Upper lobe of left lung (tissue), 6 donors: ENCODE measurements around the gene COG3. TPM values are rescaled to one million over a fixed set of nuclear protein-coding genes. Genes with fewer than 3 reads are reported as not detected.
"Not testable (repeated sequence)": the region's sequence is repeated elsewhere in the genome, so short reads cannot be mapped to it uniquely, and the experiment has no call there.

ENCODE experiments used
- ATAC-seq, 2 donors: fragments of 200-7000 bp; cut with Tn5 transposase; one replicate each; pipeline ENCODE4 v1.9.1; 2022; ENCODE audit warnings: mild to moderate bottlenecking in 2 of 2, moderate library complexity in 2 of 2; ENCODE audit not compliant: low FRiP score in 2 of 2
- DNase-seq, 2 donors: peaks; one replicate each; pipeline ENCODE4 v3.0.0-alpha.2; 2019 to 2020
- H3K27ac ChIP-seq, 4 donors: fragments of 200-600 bp; sonication (generic); one replicate each; pipeline ENCODE4 v1.5.1; 2016 to 2019
- H3K27me3 ChIP-seq, 4 donors: fragments of 200-600 bp; sonication (generic); one replicate each; pipeline ENCODE4 v1.5.1; 2017 to 2019
- H3K36me3 ChIP-seq, 4 donors: fragments of 200-600 bp; sonication (generic); one replicate each; pipeline ENCODE4 v1.5.1; 2016 to 2019
- H3K4me1 ChIP-seq, 4 donors: fragments of 200-600 bp; sonication (generic); one replicate each; pipeline ENCODE4 v1.5.1; 2018 to 2019
- H3K4me3 ChIP-seq, 4 donors: fragments of 200-600 bp; sonication (generic); one replicate each; pipeline ENCODE4 v1.5.1; 2017 to 2019; ENCODE audit warnings: mild to moderate bottlenecking in 2 of 4, moderate library complexity in 1 of 4
- H3K9me3 ChIP-seq, 4 donors: fragments of 200-600 bp; sonication (generic); one replicate each; pipeline ENCODE4 v1.5.1; 2018 to 2019
- CTCF ChIP-seq, 6 experiments: fragments of 450-650 bp in 4 of 6; fragments of 200-600 bp in 2 of 6; sonication (generic) in 2 of 6; IDR thresholded peaks; one replicate each; pipeline ENCODE4 v1.5.1; 2016 to 2019; ENCODE audit warnings: antibody characterized with exemption in 6 of 6
- EP300 ChIP-seq, 4 donors: sonication (generic); formaldehyde crosslinking; IDR thresholded peaks; one replicate each; pipeline ENCODE4 v1.5.1; 2017; ENCODE audit warnings: antibody characterized with exemption in 4 of 4, control low read depth in 2 of 4
- POLR2A ChIP-seq, 4 donors: fragments of 450-650 bp; IDR thresholded peaks; one replicate each; pipeline ENCODE4 v1.5.1; 2016 to 2017; ENCODE audit warnings: antibody characterized with exemption in 4 of 4, mild to moderate bottlenecking in 2 of 4
- POLR2AphosphoS5 ChIP-seq, 2 donors: sonication (generic); formaldehyde crosslinking; IDR thresholded peaks; one replicate each; pipeline ENCODE4 v1.5.1; 2017; ENCODE audit warnings: antibody characterized with exemption in 2 of 2
- WGBS, 2 donors: methylation state at CpG; one replicate each; pipeline ENCODE4 v1.1.5; 2017 to 2018; 5-methylcytosine and 5-hydroxymethylcytosine counted together
- total RNA-seq, 6 donors: library from RNA; depleted of rRNA in 4 of 6; stranded (reverse); fragments of >200 nt in 4 of 6; gene quantifications; one replicate each; pipeline versions ENCODE4 v1.1.0 to v1.2.1, GENCODE V29; 2016 to 2021
- donor health status: DM: no; HTN: no; CAD: no; lungs with moderate emphysema.
- donor health status: DM: no; HTN: yes; CAD: no; lungs with severe emphysema.

COG3 gene
- total RNA-seq, result 10 to 100 TPM; 20.5 to 48.2 (median 38.8) TPM

DNA sequence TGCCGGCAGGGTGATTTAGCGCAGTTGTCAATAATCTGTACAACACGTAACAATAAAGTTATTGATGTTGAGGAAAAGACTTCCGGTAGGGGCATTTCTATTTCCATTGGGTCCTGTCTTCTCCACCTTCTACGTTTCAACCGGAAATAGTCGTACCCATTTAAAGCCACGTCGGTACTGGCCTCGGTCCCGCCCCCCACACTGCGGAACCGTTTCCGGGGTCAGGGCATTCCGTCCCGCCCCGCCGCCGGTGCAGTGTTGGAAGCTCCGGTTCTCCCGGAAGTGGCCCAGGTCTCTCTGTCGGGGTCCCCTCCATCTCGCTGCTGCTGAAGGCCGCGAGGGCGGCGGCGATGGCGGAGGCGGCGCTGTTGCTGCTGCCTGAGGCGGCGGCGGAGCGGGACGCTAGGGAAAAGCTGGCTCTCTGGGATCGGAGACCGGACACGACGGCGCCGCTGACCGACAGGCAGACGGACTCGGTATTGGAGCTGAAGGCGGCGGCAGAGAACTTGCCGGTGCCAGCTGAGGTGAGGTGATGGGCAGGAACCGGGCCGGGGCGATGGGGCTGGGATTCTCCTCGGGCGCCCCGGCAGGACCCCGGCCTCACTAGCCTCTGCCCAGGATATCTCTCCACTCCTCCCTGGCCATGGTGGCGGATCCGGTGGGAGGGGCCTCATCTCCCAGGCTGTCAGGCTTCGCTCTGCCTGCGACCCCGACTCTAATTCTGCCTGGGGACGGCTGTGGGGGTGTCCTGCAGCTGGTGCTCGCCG lies at the start of gene COG3:
Gene COG3 (plus strand): TSS at position 253 of the 767 bp plus-strand sequence. CDS start 98 bp downstream, at position 351.
- no peaks in the 10 kb centered on the region for H3K36me3 ChIP-seq
- WGBS, 2 donors, result 0 to 1% methylated on average over 22 to 50 of the region's 63 CpGs
- H3K4me1 ChIP-seq, result peaks cover 35 to 41% (median 39%) of the 10 kb centered on the region in 4 donors
- H3K9me3 ChIP-seq, result no peaks in the 10 kb centered on the region
- TF ChIP-seq EP300 (IDR thresholded peaks at IDR 0.05), result no peak
- TF ChIP-seq CTCF (IDR thresholded peaks at IDR 0.05), result peak in 3 of 6 experiments; percentile 4 to 73 (median 58)
- peak in 3 of 4 donors; percentile 53 to 85 (median 72) for TF ChIP-seq POLR2A (IDR thresholded peaks at IDR 0.05)
- peak; percentile 91 to 93 for TF ChIP-seq POLR2AphosphoS5 (IDR thresholded peaks at IDR 0.05)
- no peaks in the 10 kb centered on the region for H3K27me3 ChIP-seq
- H3K4me3 ChIP-seq, result peak within 1 kb of the TSS; percentile 83 to 99 (median 90)
- ATAC-seq (peak; percentile 99), DNase-seq (peak; percentile 96 to 97)
- peak within 1 kb of the TSS; percentile 93 to 98 (median 95) for H3K27ac ChIP-seq

DNA sequence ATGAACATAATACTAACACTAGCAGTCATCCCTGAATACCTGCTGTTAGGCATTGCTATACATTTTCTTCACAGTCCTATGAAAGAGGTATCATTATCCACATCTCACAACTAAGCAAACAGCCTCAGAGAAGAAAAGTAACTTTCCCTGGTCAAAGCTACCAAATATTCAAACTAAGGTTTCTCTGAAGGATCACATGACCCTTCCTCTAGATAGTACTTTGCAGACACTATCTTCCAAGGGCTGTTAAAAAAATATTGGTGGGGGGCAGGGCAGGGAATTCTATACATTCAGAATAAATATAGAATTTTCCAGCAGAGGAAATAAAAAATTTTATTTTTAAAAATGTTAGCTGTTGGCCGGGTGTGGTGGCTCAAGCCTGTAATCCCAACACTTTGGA lies 49.6 kb upstream of the COG3 start:
- 75 to 79% methylated on average over 1 of the region's 1 CpG for WGBS, 2 donors
- ATAC-seq, result no peak
- no peak for TF ChIP-seq POLR2A (IDR thresholded peaks at IDR 0.05)
- TF ChIP-seq EP300 (IDR thresholded peaks at IDR 0.05), result no peak
- no peak for TF ChIP-seq CTCF (IDR thresholded peaks at IDR 0.05)
- no peak for TF ChIP-seq POLR2AphosphoS5 (IDR thresholded peaks at IDR 0.05)
- Histone ChIP-seq H3K36me3 (peaks cover 0 to 9% (median 3%) of the 10 kb centered on the region in 4 donors), H3K4me1 (peaks cover 21 to 36% (median 28%) of the 10 kb centered on the region in 4 donors), H3K27me3 (no peaks in the 10 kb centered on the region), H3K4me3 (peak overlapping the region in 3 of 4 donors; percentile 31 to 44 (median 36)), H3K9me3 (no peaks in the 10 kb centered on the region), H3K27ac (peak overlapping the region; percentile 71 to 85 (median 80))
- no peak for DNase-seq

DNA sequence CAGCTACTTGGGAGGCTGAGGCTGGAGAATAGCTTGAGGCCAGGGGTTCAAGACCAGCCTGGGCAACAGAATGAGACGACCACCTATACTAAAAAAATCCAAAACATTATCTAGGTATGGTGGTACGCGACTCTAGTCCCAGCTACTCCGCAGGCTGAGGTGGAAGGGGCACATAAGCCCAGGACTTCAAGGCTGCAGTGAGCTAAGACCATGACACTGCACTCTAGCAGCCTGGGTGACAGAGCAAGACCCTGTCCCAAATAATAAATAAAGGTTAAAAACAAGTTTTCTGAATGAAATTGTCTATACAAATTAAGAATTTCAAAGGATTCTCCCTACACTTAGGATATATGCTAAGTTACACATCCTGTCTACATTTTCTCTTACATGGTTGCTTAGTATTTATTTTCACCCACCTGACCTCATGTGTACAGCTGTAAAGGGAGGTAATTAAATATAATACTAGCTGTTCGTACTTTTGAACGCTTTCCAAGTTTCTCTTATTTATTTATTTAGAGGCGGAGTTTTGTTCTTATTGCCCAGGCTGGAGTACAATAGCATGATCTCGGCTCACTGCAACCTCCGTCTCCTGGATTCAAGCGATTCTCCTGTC lies 48.1 kb upstream of the COG3 start:
- no peak for TF ChIP-seq POLR2A (IDR thresholded peaks at IDR 0.05)
- TF ChIP-seq EP300 (IDR thresholded peaks at IDR 0.05), result no peak
- TF ChIP-seq POLR2AphosphoS5 (IDR thresholded peaks at IDR 0.05), result no peak
- no peak for DNase-seq

GRCh38 chr13:45417790-45418534 lies 46.8 kb upstream of the COG3 start, which contains the start of gene SLC25A30:
Gene SLC25A30 (minus strand): TSS chr13:45418373. CDS start chr13:45411425, 6,948 bp downstream.
- peaks cover 21 to 36% (median 23%) of the 10 kb centered on the region in 4 donors for H3K4me1 ChIP-seq
- TF ChIP-seq POLR2AphosphoS5 (IDR thresholded peaks at IDR 0.05) (peak; percentile 55 to 83), POLR2A (IDR thresholded peaks at IDR 0.05) (peak in 3 of 4 donors; percentile 52 to 79 (median 72)), CTCF (IDR thresholded peaks at IDR 0.05) (no peak), EP300 (IDR thresholded peaks at IDR 0.05) (no peak)
- H3K27me3 ChIP-seq, result no peaks in the 10 kb centered on the region
- H3K9me3 ChIP-seq, result no peaks in the 10 kb centered on the region
- DNase-seq, result peak; percentile 98 to 99
- peak within 1 kb of the TSS; percentile 89 to 93 (median 92) for H3K27ac ChIP-seq
- ATAC-seq, result peak; percentile 98 to 99
- H3K36me3 ChIP-seq, result no peaks in the 10 kb centered on the region
- 0 to 3% methylated on average over 2 to 22 of the region's 64 CpGs for WGBS, 2 donors
- peak within 1 kb of the TSS; percentile 72 to 90 (median 78) for H3K4me3 ChIP-seq

More for the DNA sequence above, 48.1 kb upstream of the COG3 start:
- Histone ChIP-seq H3K27me3 (no peaks in the 10 kb centered on the region), H3K4me1 (peaks cover 21 to 36% (median 28%) of the 10 kb centered on the region in 4 donors), H3K9me3 (no peaks in the 10 kb centered on the region), H3K4me3 (peak overlapping the region; percentile 13 to 82 (median 72)), H3K27ac (peak overlapping the region; percentile 89 to 93 (median 92)), H3K36me3 (no peaks in the 10 kb centered on the region)
- WGBS, 2 donors, result 33 to 39% methylated on average over 10 of the region's 10 CpGs
- ATAC-seq, result no peak

- WGBS, 2 donors, result 94 to 98% methylated on average over 14 to 16 of the region's 16 CpGs
- not testable (repeated sequence) for H3K27me3 ChIP-seq, H3K36me3 ChIP-seq, ATAC-seq, H3K9me3 ChIP-seq, H3K4me3 ChIP-seq, H3K27ac ChIP-seq
- peak in 1 of 2 donors; percentile 22 for DNase-seq
- H3K4me1 ChIP-seq, result peaks cover 16 to 29% (median 18%) of the 10 kb centered on the region in 4 donors
Observed at GRCh38 chr13:45419389-45419788, 45.4 kb upstream of the COG3 start.
